ENCODE results near the gene POLD4. TPM values are rescaled to one million over a fixed set of nuclear protein-coding genes. Genes with fewer than 3 reads are reported as not detected.

POLD4 gene
- total and polyA plus RNA-seq, 7 donors = 48.5 to 748 (median 78.9) TPM

- intact Hi-C loops (cut with DNase I) = no loop called here
- Histone ChIP-seq H3K9me3 (no peaks in the 10 kb centered on the region), H3K27me3 (no peaks in the 10 kb centered on the region), H3K4me1 (peaks cover 0 to 21% (median 11%) of the 10 kb centered on the region in 4 donors), H3K4me3 (no peak overlapping the region), H3K36me3 (peaks cover 0 to 26% (median 3%) of the 10 kb centered on the region in 4 donors), H3K27ac (no peak overlapping the region)
- 96% methylated on average over 20 of the region's 20 CpGs for WGBS, 2 donors
- peak; percentile 62 for DNase-seq
- TF ChIP-seq, protein P1, sequence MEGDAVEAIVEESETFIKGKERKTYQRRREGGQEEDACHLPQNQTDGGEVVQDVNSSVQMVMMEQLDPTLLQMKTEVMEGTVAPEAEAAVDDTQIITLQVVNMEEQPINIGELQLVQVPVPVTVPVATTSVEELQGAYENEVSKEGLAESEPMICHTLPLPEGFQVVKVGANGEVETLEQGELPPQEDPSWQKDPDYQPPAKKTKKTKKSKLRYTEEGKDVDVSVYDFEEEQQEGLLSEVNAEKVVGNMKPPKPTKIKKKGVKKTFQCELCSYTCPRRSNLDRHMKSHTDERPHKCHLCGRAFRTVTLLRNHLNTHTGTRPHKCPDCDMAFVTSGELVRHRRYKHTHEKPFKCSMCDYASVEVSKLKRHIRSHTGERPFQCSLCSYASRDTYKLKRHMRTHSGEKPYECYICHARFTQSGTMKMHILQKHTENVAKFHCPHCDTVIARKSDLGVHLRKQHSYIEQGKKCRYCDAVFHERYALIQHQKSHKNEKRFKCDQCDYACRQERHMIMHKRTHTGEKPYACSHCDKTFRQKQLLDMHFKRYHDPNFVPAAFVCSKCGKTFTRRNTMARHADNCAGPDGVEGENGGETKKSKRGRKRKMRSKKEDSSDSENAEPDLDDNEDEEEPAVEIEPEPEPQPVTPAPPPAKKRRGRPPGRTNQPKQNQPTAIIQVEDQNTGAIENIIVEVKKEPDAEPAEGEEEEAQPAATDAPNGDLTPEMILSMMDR (IDR thresholded peaks at IDR 0.05) = no peak
- TF ChIP-seq EP300 (IDR thresholded peaks at IDR 0.05) = no peak
- TF ChIP-seq POLR2A (IDR thresholded peaks at IDR 0.05) = no peak
- no peak for TF ChIP-seq POLR2AphosphoS5 (IDR thresholded peaks at IDR 0.05)
These were observed 45.1 kb downstream of the POLD4 start for GRCh38 chr11:67308031-67308866.

DNA sequence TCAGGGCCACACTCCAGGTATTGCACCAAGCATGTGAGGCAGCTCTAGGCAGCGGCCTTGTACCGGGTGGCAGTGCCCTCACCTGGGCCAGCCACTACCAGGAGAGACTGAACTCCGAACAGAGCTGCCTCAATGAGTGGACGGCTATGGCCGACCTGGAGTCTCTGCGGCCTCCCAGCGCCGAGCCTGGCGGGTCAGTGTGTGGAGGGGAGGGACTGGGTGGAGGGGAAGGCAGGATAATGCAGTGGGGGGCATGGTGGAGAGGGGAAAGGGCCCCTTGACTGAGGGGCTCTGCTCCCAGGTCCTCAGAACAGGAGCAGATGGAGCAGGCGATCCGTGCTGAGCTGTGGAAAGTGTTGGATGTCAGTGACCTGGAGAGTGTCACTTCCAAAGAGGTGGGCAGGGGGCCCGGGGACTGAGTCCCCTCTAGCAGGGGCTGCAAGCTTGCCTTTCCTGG, 45.8 kb downstream of the POLD4 start:
- Histone ChIP-seq H3K4me1 (peaks cover 0 to 27% (median 17%) of the 10 kb centered on the region in 4 donors), H3K27ac (no peak overlapping the region), H3K9me3 (no peaks in the 10 kb centered on the region), H3K27me3 (no peaks in the 10 kb centered on the region), H3K36me3 (peaks cover 0 to 26% (median 3%) of the 10 kb centered on the region in 4 donors), H3K4me3 (no peak overlapping the region)
- WGBS, 2 donors = 87 to 93% methylated on average over 12 of the region's 12 CpGs
- intact Hi-C loops (cut with DNase I) = no loop called here
- no peak for DNase-seq
- TF ChIP-seq EP300 (IDR thresholded peaks at IDR 0.05) (no peak), POLR2A (IDR thresholded peaks at IDR 0.05) (no peak), POLR2AphosphoS5 (IDR thresholded peaks at IDR 0.05) (no peak)
- TF ChIP-seq, protein P1 (IDR thresholded peaks at IDR 0.05) = no peak

DNA sequence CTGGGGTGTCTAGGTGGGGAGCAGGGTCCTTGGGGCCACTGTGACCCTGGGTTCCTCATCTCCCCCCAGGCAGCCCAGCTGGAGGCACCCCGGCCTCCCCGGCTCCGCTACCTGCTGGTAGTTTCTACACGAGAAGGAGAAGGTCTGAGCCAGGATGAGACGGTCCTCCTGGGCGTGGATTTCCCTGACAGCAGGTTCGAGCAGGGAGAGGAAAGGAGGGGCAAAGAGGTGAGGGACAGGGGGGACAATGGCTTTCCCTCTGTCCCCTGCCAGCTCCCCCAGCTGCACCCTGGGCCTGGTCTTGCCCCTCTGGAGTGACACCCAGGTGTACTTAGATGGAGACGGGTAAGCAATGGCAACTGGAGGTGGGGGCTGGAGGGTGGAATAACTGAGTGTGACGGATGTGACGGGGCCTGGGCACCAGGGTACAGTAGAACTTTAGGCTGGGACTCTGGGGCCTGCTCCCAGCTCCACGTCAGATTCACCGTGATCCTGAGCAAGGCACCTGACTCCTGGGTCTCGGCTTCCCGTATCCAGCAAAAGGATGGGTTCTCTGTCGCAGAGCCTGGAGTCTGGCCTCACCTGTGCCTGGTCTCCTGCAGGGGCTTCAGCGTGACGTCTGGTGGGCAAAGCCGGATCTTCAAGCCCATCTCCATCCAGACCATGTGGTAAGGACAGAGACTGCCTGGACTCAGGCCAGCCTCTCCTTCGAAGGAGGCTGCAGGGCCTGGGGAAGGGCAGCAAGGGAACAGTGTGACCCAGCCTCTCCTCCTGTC, 46.4 kb downstream of the POLD4 start:
- TF ChIP-seq EP300 (IDR thresholded peaks at IDR 0.05) (no peak), POLR2AphosphoS5 (IDR thresholded peaks at IDR 0.05) (no peak), POLR2A (IDR thresholded peaks at IDR 0.05) (no peak)
- TF ChIP-seq, protein P1 (IDR thresholded peaks at IDR 0.05) = no peak
- intact Hi-C loops (cut with DNase I) = no loop called here
- Histone ChIP-seq H3K36me3 (peaks cover 0 to 30% (median 3%) of the 10 kb centered on the region in 4 donors), H3K9me3 (no peaks in the 10 kb centered on the region), H3K4me1 (peaks cover 0 to 31% (median 22%) of the 10 kb centered on the region in 4 donors), H3K27me3 (no peaks in the 10 kb centered on the region), H3K27ac (no peak overlapping the region), H3K4me3 (no peak overlapping the region)
- peak; percentile 61 for DNase-seq
- 91 to 94% methylated on average over 19 of the region's 19 CpGs for WGBS, 2 donors

DNA sequence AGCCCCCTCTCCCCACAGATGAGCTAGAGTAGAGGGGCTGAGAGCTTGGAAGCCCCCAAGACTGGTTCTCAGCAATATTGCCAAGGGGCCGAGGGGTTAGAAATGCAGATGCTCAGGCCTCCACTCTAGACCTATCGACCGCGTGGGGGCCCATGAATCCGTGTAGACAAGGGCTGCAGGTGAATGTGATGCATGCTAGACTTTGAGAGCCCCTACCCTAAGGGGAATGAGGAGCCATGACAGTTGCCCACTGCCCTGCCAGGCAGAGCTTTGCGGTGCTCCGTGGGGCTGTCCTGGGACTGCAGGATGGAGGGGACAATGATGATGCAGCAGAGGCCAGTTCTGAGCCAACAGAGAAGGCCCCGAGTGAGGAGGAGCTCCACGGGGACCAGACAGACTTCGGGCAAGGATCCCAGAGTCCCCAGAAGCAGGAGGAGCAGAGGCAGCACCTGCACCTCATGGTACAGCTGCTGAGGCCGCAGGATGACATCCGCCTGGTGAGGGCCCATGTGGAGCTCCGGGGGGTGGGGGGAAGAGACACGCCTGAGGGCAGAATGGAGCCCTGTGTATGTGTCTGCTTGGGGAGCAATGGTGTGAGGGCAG, 48.7 kb downstream of the POLD4 start:
- DNase-seq = peak; percentile 62
- peak overlapping the region in 2 of 4 donors; percentile 69 to 71 for H3K27ac ChIP-seq
- intact Hi-C loops (cut with DNase I) = no loop called here

More for the DNA sequence above, 48.7 kb downstream of the POLD4 start:
- H3K4me1 ChIP-seq = peaks cover 0 to 31% (median 24%) of the 10 kb centered on the region in 4 donors
- H3K4me3 ChIP-seq = peak overlapping the region; percentile 54 to 98 (median 78)
- H3K9me3 ChIP-seq = no peaks in the 10 kb centered on the region
- TF ChIP-seq, protein P1 (IDR thresholded peaks at IDR 0.05) = no peak
- no peak for TF ChIP-seq POLR2AphosphoS5 (IDR thresholded peaks at IDR 0.05)
- no peak for TF ChIP-seq POLR2A (IDR thresholded peaks at IDR 0.05)
- TF ChIP-seq EP300 (IDR thresholded peaks at IDR 0.05) = no peak
- H3K36me3 ChIP-seq = peaks cover 8 to 44% (median 21%) of the 10 kb centered on the region in 4 donors
- 40 to 77% methylated on average over 14 of the region's 14 CpGs for WGBS, 2 donors
- H3K27me3 ChIP-seq = no peaks in the 10 kb centered on the region
